Activated CD8-positive, alpha-beta T cell treated with anti-CD3 and anti-CD28 coated beads for 36 hours (primary cell): ENCODE measurements around the gene EPAS1. TPM values are rescaled to one million over a fixed set of nuclear protein-coding genes. Genes with fewer than 3 reads are reported as not detected.

Experiments
- ATAC-seq: fragments of 200-7000 bp; cut with Tn5 transposase; one replicate; pipeline ENCODE4 v1.10.0; 2021; ENCODE audit warnings: mild to moderate bottlenecking, moderate library complexity
- CTCF ChIA-PET: fragments of 350-600 bp; sonication (Branson Sonifier 250); formaldehyde crosslinking; loops from one replicate; lab custom pipeline; 2021; ENCODE audit warnings: antibody characterized with exemption; lab: Charles Lee
- POLR2A ChIA-PET: fragments of 350-600 bp; sonication (Branson Sonifier 250); formaldehyde crosslinking; loops from one replicate; lab custom pipeline; 2021; ENCODE audit warnings: antibody characterized with exemption; lab: Charles Lee
- DNase-seq: peaks from one replicate; pipeline ENCODE4 v3.0.0-alpha.2; 2020
- H3K27ac Mint-ChIP-seq: one replicate; pipeline ENCODE4 v1.8.0; 2021; ENCODE audit warnings: mild to moderate bottlenecking, mixed read lengths
- H3K27me3 Mint-ChIP-seq: one replicate; pipeline ENCODE4 v1.8.0; 2021; ENCODE audit warnings: mixed read lengths
- H3K36me3 Mint-ChIP-seq: one replicate; pipeline ENCODE4 v1.8.0; 2021; ENCODE audit warnings: low read depth, mixed read lengths
- H3K4me1 Mint-ChIP-seq: one replicate; pipeline ENCODE4 v1.8.0; 2021; ENCODE audit warnings: low read depth, mixed read lengths
- H3K4me3 Mint-ChIP-seq: one replicate; pipeline ENCODE4 v1.8.0; 2021; ENCODE audit warnings: mild to moderate bottlenecking, moderate library complexity, mixed read lengths
- H3K9me3 Mint-ChIP-seq: one replicate; pipeline ENCODE4 v1.8.0; 2021; ENCODE audit warnings: mixed read lengths
- CTCF ChIP-seq: fragments of 200-600 bp; IDR thresholded peaks from one replicate; pipeline ENCODE4 v1.8.0; 2022; ENCODE audit warnings: antibody characterized with exemption, mild to moderate bottlenecking
- intact Hi-C: fragments of 100-400 bp; cut with micrococcal nuclease; formaldehyde crosslinking; loops from one replicate; pipeline ENCODE4 v1.10.0; 2022
- total RNA-seq, 2 experiments: library from RNA; stranded (reverse); gene quantifications; one replicate each; pipeline ENCODE4 v1.2.3, GENCODE V29; 2021

Gene EPAS1
- total RNA-seq, 2 experiments from 2014 or later, result 8.3 to 12.2 TPM

- Mint-ChIP-seq H3K4me1 (peaks cover 4% of the 10 kb centered on the region), H3K9me3 (no peaks in the 10 kb centered on the region), H3K27ac (no peak overlapping the region), H3K4me3 (no peak overlapping the region), H3K27me3 (no peaks in the 10 kb centered on the region), H3K36me3 (no peaks in the 10 kb centered on the region)
- POLR2A ChIA-PET, result no interaction called here
- DNase-seq (no peak), ATAC-seq (no peak)
- TF ChIP-seq CTCF, result no peak
- CTCF ChIA-PET, result no interaction called here
- intact Hi-C loops, result no loop called here
These were observed 92.8 kb downstream of the EPAS1 start for GRCh38 chr2:46390036-46390435.

- ATAC-seq (no peak), DNase-seq (no peak)
- intact Hi-C loops, result no loop called here
- Mint-ChIP-seq H3K27me3 (no peaks in the 10 kb centered on the region), H3K36me3 (no peaks in the 10 kb centered on the region), H3K9me3 (no peaks in the 10 kb centered on the region), H3K27ac (no peak overlapping the region), H3K4me1 (peaks cover 9% of the 10 kb centered on the region), H3K4me3 (no peak overlapping the region)
- ChIA-PET CTCF (no interaction called here), POLR2A (no interaction called here)
- no peak for TF ChIP-seq CTCF
These were observed 93.7 kb downstream of the EPAS1 start for GRCh38 chr2:46390901-46391395.

- CTCF ChIA-PET, result interaction anchor here (0.7 kb wide), 1 partner anchor 15 kb away, joined by 3 read pairs; no protein-coding TSS in a partner anchor
These were observed 95.5 kb downstream of the EPAS1 start for GRCh38 chr2:46392561-46393346.

GRCh38 chr2:46393347-46393820 lies 96.2 kb downstream of the EPAS1 start:
- no peaks in the 10 kb centered on the region for H3K27me3 Mint-ChIP-seq
- H3K9me3 Mint-ChIP-seq, result no peaks in the 10 kb centered on the region
- intact Hi-C loops, result no loop called here
- no peak for ATAC-seq
- ChIA-PET CTCF (interaction anchor here (0.6 to 0.7 kb wide), 2 partner anchors 15 to 68 kb away, joined by 3 read pairs; no protein-coding TSS in a partner anchor), POLR2A (no interaction called here)
- no peak overlapping the region for H3K27ac Mint-ChIP-seq
- TF ChIP-seq CTCF, result no peak
- no peak for DNase-seq
- peaks cover 9% of the 10 kb centered on the region for H3K4me1 Mint-ChIP-seq
- H3K36me3 Mint-ChIP-seq, result no peaks in the 10 kb centered on the region
- no peak overlapping the region for H3K4me3 Mint-ChIP-seq

More at GRCh38 chr2:46392561-46393346, 95.5 kb downstream of the EPAS1 start:
- ATAC-seq, result no peak
- no peak overlapping the region for H3K4me3 Mint-ChIP-seq
- H3K9me3 Mint-ChIP-seq, result no peaks in the 10 kb centered on the region
- H3K27ac Mint-ChIP-seq, result no peak overlapping the region
- H3K4me1 Mint-ChIP-seq, result peaks cover 9% of the 10 kb centered on the region
- no peak for DNase-seq
- H3K36me3 Mint-ChIP-seq, result no peaks in the 10 kb centered on the region
- H3K27me3 Mint-ChIP-seq, result no peaks in the 10 kb centered on the region
- no peak for TF ChIP-seq CTCF
- intact Hi-C loops, result no loop called here
- POLR2A ChIA-PET, result no interaction called here

- DNase-seq (no peak), ATAC-seq (no peak)
- no peak for TF ChIP-seq CTCF
- Mint-ChIP-seq H3K36me3 (no peaks in the 10 kb centered on the region), H3K27ac (no peak overlapping the region), H3K4me3 (no peak overlapping the region), H3K9me3 (no peaks in the 10 kb centered on the region), H3K4me1 (peaks cover 9% of the 10 kb centered on the region), H3K27me3 (no peaks in the 10 kb centered on the region)
- intact Hi-C loops, result no loop called here
- POLR2A ChIA-PET, result no interaction called here
- CTCF ChIA-PET, result interaction anchor here (0.6 kb wide), 1 partner anchor 67 kb away, joined by 3 read pairs; no protein-coding TSS in a partner anchor
These were observed 96.7 kb downstream of the EPAS1 start for GRCh38 chr2:46393865-46394264.
